SK-N-SH (cell line): ENCODE results near the gene CENATAC. TPM values are rescaled to one million over a fixed set of nuclear protein-coding genes. Genes with fewer than 3 reads are reported as not detected.

Experiments used
- CTCF ChIA-PET: fragments of 300-600, 350-600 bp; formaldehyde crosslinking; extraction: SDS; loops from one replicate; lab custom pipeline; 2021; lab: Yijun Ruan, JAX
- POLR2A ChIA-PET: fragments of 350-600 bp; sonication (Branson Sonifier 250); formaldehyde crosslinking; extraction: SDS; loops from one replicate; lab custom pipeline; 2020; ENCODE audit warnings: antibody characterized with exemption, inconsistent platforms; lab: Yijun Ruan, JAX
- DNase-seq: peaks from one replicate; pipeline ENCODE4 v3.0.0; 2012
- H2AFZ ChIP-seq: fragments of 200-600 bp; sonication (generic); 2 replicates; pipeline ENCODE4 v1.8.1; 2016; ENCODE audit warnings: antibody characterized with exemption, mild to moderate bottlenecking, low read depth
- H3F3A ChIP-seq: fragments of 200-600 bp; sonication (generic); replicated peaks from 2 replicates; pipeline ENCODE3; 2016; ENCODE audit warnings: antibody characterized with exemption, mild to moderate bottlenecking; ENCODE audit not compliant: insufficient read depth
- H3K27ac ChIP-seq, 2 experiments: fragments of 200-500 bp in 1 of 2; fragments of 200-600 bp in 1 of 2; sonication (Bioruptor generic) in 1 of 2; sonication (generic), shearing (Covaris generic) in 1 of 2; 2 replicates each; pipeline versions ENCODE4 v1.5.1 to v1.6.1; 2014 to 2016; ENCODE audit warnings: low read depth in 2 of 2, inconsistent platforms in 1 of 2, low read length in 1 of 2, mild to moderate bottlenecking in 1 of 2, mixed read lengths in 1 of 2
- H3K27me3 ChIP-seq: fragments of 200-600 bp; sonication (generic), shearing (Covaris generic); 2 replicates; pipeline ENCODE4 v1.6.1; 2016; ENCODE audit warnings: mixed run types; ENCODE audit not compliant: insufficient read depth
- H3K36me3 ChIP-seq, 2 experiments: fragments of 200-500 bp in 1 of 2; fragments of 200-600 bp in 1 of 2; sonication (Bioruptor generic) in 1 of 2; sonication (generic) in 1 of 2; replicated peaks in 1 of 2; 2 replicates each; pipeline versions ENCODE3 to v1.5.1; 2014 to 2016; ENCODE audit warnings: low read length in 1 of 2, mild to moderate bottlenecking in 1 of 2; ENCODE audit not compliant: insufficient read depth in 2 of 2, control insufficient read depth in 1 of 2
- H3K4me1 ChIP-seq, 2 experiments: fragments of 200-500 bp in 1 of 2; fragments of 200-600 bp in 1 of 2; sonication (Bioruptor generic) in 1 of 2; sonication (generic), shearing (Covaris generic) in 1 of 2; 2 replicates each; pipeline versions ENCODE4 v1.5.1 to v1.6.1; 2014 to 2016; ENCODE audit warnings: low read depth in 1 of 2, low read length in 1 of 2, mixed run types in 1 of 2; ENCODE audit not compliant: insufficient read depth in 2 of 2, control insufficient read depth in 1 of 2
- H3K4me2 ChIP-seq: fragments of 200-600 bp; sonication (generic), shearing (Covaris generic); 2 replicates; pipeline ENCODE4 v1.6.1; 2017; ENCODE audit warnings: mixed run types
- H3K4me3 ChIP-seq, 2 experiments: fragments of 200-500 bp in 1 of 2; fragments of 200-600 bp in 1 of 2; sonication (Bioruptor generic) in 1 of 2; sonication (generic), shearing (Covaris generic) in 1 of 2; 2 replicates each; pipeline versions ENCODE4 v1.5.1 to v1.8.1; 2014 to 2016; ENCODE audit warnings: low read depth in 2 of 2, inconsistent platforms in 1 of 2, low read length in 1 of 2, mild to moderate bottlenecking in 1 of 2, mixed read lengths in 1 of 2, moderate library complexity in 1 of 2
- H3K79me2 ChIP-seq: fragments of 200-600 bp; sonication (generic); 2 replicates; pipeline ENCODE4 v1.8.1; 2017; ENCODE audit warnings: mild to moderate bottlenecking; ENCODE audit not compliant: insufficient read depth
- H3K9ac ChIP-seq: fragments of 200-600 bp; sonication (generic); 2 replicates; pipeline ENCODE4 v1.6.1; 2017; ENCODE audit warnings: mixed run types
- H3K9me2 ChIP-seq: fragments of 200-600 bp; sonication (generic); 2 replicates; pipeline ENCODE4 v1.6.1; 2017; ENCODE audit warnings: mixed run types
- H3K9me3 ChIP-seq: fragments of 200-600 bp; sonication (generic); 2 replicates; pipeline ENCODE4 v1.6.1; 2017; ENCODE audit warnings: mixed run types, mild to moderate bottlenecking, moderate library complexity
- H4K20me1 ChIP-seq: fragments of 200-600 bp; sonication (generic); 2 replicates; pipeline ENCODE4 v1.6.1; 2017; ENCODE audit warnings: mild to moderate bottlenecking, mixed run types; ENCODE audit not compliant: insufficient read depth
- CHD2 ChIP-seq: fragments of 150-350 bp; IDR thresholded peaks from 2 replicates; pipeline ENCODE4 v1.6.1; 2018; ENCODE audit warnings: low read length; ENCODE audit not compliant: partially characterized antibody
- CTCF ChIP-seq: fragments of 200-600 bp; sonication (generic); IDR thresholded peaks from 2 replicates; pipeline ENCODE4 v1.6.1; 2017; ENCODE audit warnings: antibody characterized with exemption, mild to moderate bottlenecking, moderate library complexity
- ELF1 ChIP-seq: IDR thresholded peaks from 2 replicates; pipeline ENCODE4 v1.4.0; 2012
- EZH2phosphoT487 ChIP-seq: fragments of 200-600 bp; sonication (generic); IDR thresholded peaks from 2 replicates; pipeline ENCODE4 v1.6.1; 2017; ENCODE audit warnings: low read depth, mixed run types, mild to moderate bottlenecking, antibody characterized with exemption, moderate library complexity, borderline replicate concordance
- FOXJ3 ChIP-seq: sonication (generic); formaldehyde crosslinking; IDR thresholded peaks from 2 replicates; pipeline ENCODE4 v1.5.1; 2020; ENCODE audit warnings: mild to moderate bottlenecking, missing genetic modification reagents
- MEF2A ChIP-seq: IDR thresholded peaks from 2 replicates; pipeline ENCODE4 v1.4.0; 2012; ENCODE audit warnings: low read depth, borderline replicate concordance
- NFIC ChIP-seq: IDR thresholded peaks from 2 replicates; pipeline ENCODE4 v1.4.0; 2012; ENCODE audit warnings: borderline replicate concordance
- NRF1 ChIP-seq: IDR thresholded peaks from 2 replicates; pipeline ENCODE4 v1.6.1; 2012; ENCODE audit warnings: low read depth, mild to moderate bottlenecking, low read length
- PBX3 ChIP-seq: IDR thresholded peaks from 2 replicates; pipeline ENCODE4; 2012
- REST ChIP-seq: IDR thresholded peaks from 2 replicates; pipeline ENCODE4 v1.6.1; 2012; ENCODE audit warnings: mild to moderate bottlenecking, low read depth, low read length, moderate library complexity
- SIN3A ChIP-seq: IDR thresholded peaks from 2 replicates; pipeline ENCODE4 v1.6.1; 2012; ENCODE audit warnings: low read depth, mild to moderate bottlenecking, low read length, moderate library complexity, borderline replicate concordance
- TAF1 ChIP-seq: IDR thresholded peaks from 2 replicates; pipeline ENCODE4 v1.6.1; 2012; ENCODE audit warnings: low read depth, mild to moderate bottlenecking, low read length, moderate library complexity, borderline replicate concordance
- TEAD4 ChIP-seq: IDR thresholded peaks from 2 replicates; pipeline ENCODE4 v1.4.0; 2012; ENCODE audit warnings: mild to moderate bottlenecking, borderline replicate concordance; ENCODE audit not compliant: insufficient read depth
- USF2 ChIP-seq: fragments of 150-350 bp; IDR thresholded peaks from 2 replicates; pipeline ENCODE4 v1.6.1; 2017; ENCODE audit warnings: antibody characterized with exemption, low read length, low read depth, borderline replicate concordance
- YY1 ChIP-seq: IDR thresholded peaks from 2 replicates; pipeline ENCODE4 v1.4.0; 2012; ENCODE audit warnings: low read depth, mild to moderate bottlenecking
- ZBTB33 ChIP-seq: IDR thresholded peaks from 2 replicates; pipeline ENCODE4 v1.4.0; 2012; ENCODE audit warnings: low read depth, borderline replicate concordance
- WGBS: methylation state at CpG from one replicate; pipeline ENCODE4 v1.1.6; 2017; ENCODE audit warnings: low lambda C conversion rate; 5-methylcytosine and 5-hydroxymethylcytosine counted together
- polyA plus RNA-seq, 3 experiments: library from polyadenylated mRNA; depleted of rRNA; stranded (reverse); fragments of >200 nt; gene quantifications; 2 replicates each; pipeline ENCODE4 v1.2.3, GENCODE V29; 2012
- TF ChIP-seq, protein P1 (sequence below): fragments of 150-350 bp; IDR thresholded peaks from 2 replicates; pipeline ENCODE4 v1.6.1; 2016; ENCODE audit warnings: mild to moderate bottlenecking, low read depth, low read length
- TF ChIP-seq, protein P2 (sequence below): IDR thresholded peaks from 2 replicates; pipeline ENCODE4 v1.4.0; 2012; ENCODE audit warnings: low read depth

Gene CENATAC
- polyA plus RNA-seq, 1 of the 3 experiments (the other 2 are of a cell fraction) = 16.0 TPM

- no peaks in the 10 kb centered on the region for H4K20me1 ChIP-seq
- H3K27ac ChIP-seq = no peak overlapping the region
- H3K27me3 ChIP-seq = no peaks in the 10 kb centered on the region
- H3F3A ChIP-seq = peaks cover 3% of the 10 kb centered on the region
- H3K4me3 ChIP-seq = no peak overlapping the region
- H3K4me1 ChIP-seq = no peaks in the 10 kb centered on the region
- no peaks in the 10 kb centered on the region for H3K79me2 ChIP-seq
- no peaks in the 10 kb centered on the region for H3K9me3 ChIP-seq
- no peak overlapping the region for H3K4me2 ChIP-seq
- no peak overlapping the region for H2AFZ ChIP-seq
- 100% methylated on average over 2 of the region's 2 CpGs for WGBS
- H3K9ac ChIP-seq = no peak overlapping the region
- H3K9me2 ChIP-seq = no peaks in the 10 kb centered on the region
- no peaks in the 10 kb centered on the region for H3K36me3 ChIP-seq
- CTCF ChIA-PET = interaction anchor here (1.8 kb wide), 1 partner anchor 29 kb away, joined by 4 read pairs; the partner anchor contains the start of gene UPK2
- no peak for DNase-seq
- POLR2A ChIA-PET = interaction anchor here (0.6 kb wide), 1 partner anchor 29 kb away, joined by 3 read pairs; no protein-coding TSS in a partner anchor
- TF ChIP-seq PBX3 (no peak), SIN3A (no peak), FOXJ3 (CRISPR knock-in tag) (no peak), MEF2A (no peak), NRF1 (no peak), EZH2phosphoT487 (no peak), CHD2 (no peak), ZBTB33 (no peak), REST (no peak), YY1 (no peak), NFIC (no peak), ELF1 (no peak), USF2 (no peak), CTCF (no peak), TEAD4 (no peak), TAF1 (no peak)
- TF ChIP-seq, protein P1, sequence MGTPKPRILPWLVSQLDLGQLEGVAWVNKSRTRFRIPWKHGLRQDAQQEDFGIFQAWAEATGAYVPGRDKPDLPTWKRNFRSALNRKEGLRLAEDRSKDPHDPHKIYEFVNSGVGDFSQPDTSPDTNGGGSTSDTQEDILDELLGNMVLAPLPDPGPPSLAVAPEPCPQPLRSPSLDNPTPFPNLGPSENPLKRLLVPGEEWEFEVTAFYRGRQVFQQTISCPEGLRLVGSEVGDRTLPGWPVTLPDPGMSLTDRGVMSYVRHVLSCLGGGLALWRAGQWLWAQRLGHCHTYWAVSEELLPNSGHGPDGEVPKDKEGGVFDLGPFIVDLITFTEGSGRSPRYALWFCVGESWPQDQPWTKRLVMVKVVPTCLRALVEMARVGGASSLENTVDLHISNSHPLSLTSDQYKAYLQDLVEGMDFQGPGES = no peak
- TF ChIP-seq, protein P2, sequence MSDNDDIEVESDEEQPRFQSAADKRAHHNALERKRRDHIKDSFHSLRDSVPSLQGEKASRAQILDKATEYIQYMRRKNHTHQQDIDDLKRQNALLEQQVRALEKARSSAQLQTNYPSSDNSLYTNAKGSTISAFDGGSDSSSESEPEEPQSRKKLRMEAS = no peak
These were observed 13.1 kb upstream of the CENATAC start for GRCh38 chr11:118984825-118985224.
